BLaER1 (cell line): Measurements from ENCODE around the gene GBF1.

Experiments used
- H3K27ac ChIP-seq: shearing (Covaris generic); formaldehyde crosslinking; 2 replicates; pipeline ENCODE4 v1.8.1; 2022
- H3K27me3 ChIP-seq: shearing (Covaris generic); formaldehyde crosslinking; 2 replicates; pipeline ENCODE4 v1.8.1; 2022
- H3K36me3 ChIP-seq: shearing (Covaris generic); formaldehyde crosslinking; 2 replicates; pipeline ENCODE4 v1.8.1; 2022
- H3K4me1 ChIP-seq: shearing (Covaris generic); formaldehyde crosslinking; 2 replicates; pipeline ENCODE4 v1.8.1; 2022
- H3K4me2 ChIP-seq: shearing (Covaris generic); formaldehyde crosslinking; 2 replicates; pipeline ENCODE4 v1.8.1; 2022
- H3K4me3 ChIP-seq: shearing (Covaris generic); formaldehyde crosslinking; 2 replicates; pipeline ENCODE4 v1.8.1; 2022
- H3K9ac ChIP-seq: shearing (Covaris generic); formaldehyde crosslinking; 2 replicates; pipeline ENCODE4 v1.8.1; 2022
- H3K9me3 ChIP-seq: shearing (Covaris generic); formaldehyde crosslinking; 2 replicates; pipeline ENCODE4 v1.8.1; 2022
- H4K20me1 ChIP-seq: shearing (Covaris generic); formaldehyde crosslinking; 2 replicates; pipeline ENCODE4 v1.8.1; 2022
- Cebpa-rat ChIP-seq: shearing (Covaris generic); IDR thresholded peaks from 2 replicates; pipeline ENCODE4 v1.8.1; 2022

Gene GBF1

GRCh38 chr10:102420714-102421506 is 175.6 kb downstream of the GBF1 start, which contains the start of gene FBXL15:
Gene FBXL15 (plus strand): TSS chr10:102420836. CDS start chr10:102421130, 294 bp downstream.
- peaks cover 33% of the 10 kb centered on the region for H3K4me1 ChIP-seq
- H3K27me3 ChIP-seq: peaks cover 38% of the 10 kb centered on the region
- peak within 1 kb of the TSS; percentile 98 for H3K4me2 ChIP-seq
- no peaks in the 10 kb centered on the region for H3K9me3 ChIP-seq
- peak within 1 kb of the TSS; percentile 83 for H3K27ac ChIP-seq
- TF ChIP-seq Cebpa-rat: no peak
- peaks cover 36% of the 10 kb centered on the region; the same call in 1 of the 2 replicates for H4K20me1 ChIP-seq
- H3K36me3 ChIP-seq: peaks cover 27% of the 10 kb centered on the region
- H3K9ac ChIP-seq: peak within 1 kb of the TSS; percentile 90
- H3K4me3 ChIP-seq: peak within 1 kb of the TSS; percentile 97

- peaks cover 41% of the 10 kb centered on the region; the same call in 1 of the 2 replicates for H4K20me1 ChIP-seq
- H3K4me2 ChIP-seq: peak overlapping the region; percentile 98
- TF ChIP-seq Cebpa-rat: no peak
- H3K27me3 ChIP-seq: peaks cover 33% of the 10 kb centered on the region
- H3K4me1 ChIP-seq: peaks cover 33% of the 10 kb centered on the region
- H3K36me3 ChIP-seq: peaks cover 32% of the 10 kb centered on the region
- peak overlapping the region; percentile 90 for H3K9ac ChIP-seq
- H3K27ac ChIP-seq: peak overlapping the region; percentile 83
- H3K9me3 ChIP-seq: no peaks in the 10 kb centered on the region
- H3K4me3 ChIP-seq: peak overlapping the region; percentile 97
Observed at GRCh38 chr10:102421507-102421756, 176.1 kb downstream of the GBF1 start.

DNA sequence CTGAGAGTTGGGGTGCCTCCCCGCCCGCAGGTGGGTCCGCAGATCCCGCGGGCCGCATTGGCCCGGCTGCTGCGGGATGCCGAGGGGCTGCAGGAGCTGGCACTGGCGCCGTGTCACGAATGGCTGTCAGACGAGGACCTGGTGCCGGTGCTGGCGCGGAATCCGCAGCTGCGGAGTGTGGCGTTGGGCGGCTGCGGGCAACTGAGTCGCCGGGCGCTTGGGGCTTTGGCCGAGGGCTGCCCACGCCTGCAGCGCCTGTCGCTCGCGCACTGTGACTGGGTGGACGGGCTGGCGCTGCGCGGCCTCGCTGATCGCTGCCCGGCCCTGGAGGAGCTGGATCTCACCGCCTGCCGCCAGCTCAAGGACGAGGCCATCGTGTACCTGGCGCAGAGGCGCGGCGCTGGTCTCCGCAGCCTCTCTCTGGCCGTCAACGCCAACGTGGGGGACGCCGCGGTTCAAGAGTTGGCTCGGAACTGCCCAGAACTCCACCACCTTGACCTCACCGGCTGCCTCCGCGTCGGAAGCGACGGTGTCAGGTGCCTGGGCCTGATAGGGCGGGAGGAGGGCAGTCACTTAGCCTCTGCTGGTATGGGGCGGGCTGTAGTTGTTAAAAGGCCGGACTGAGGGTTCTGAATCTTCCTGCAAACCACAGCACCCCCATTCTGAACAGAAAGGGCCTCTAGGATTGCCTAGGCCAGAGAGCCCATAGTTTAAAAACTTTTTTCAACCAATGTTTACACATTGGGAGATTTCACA is 176.6 kb downstream of the GBF1 start:
- H3K27me3 ChIP-seq: peaks cover 28% of the 10 kb centered on the region
- H3K27ac ChIP-seq: peak overlapping the region; percentile 83
- H4K20me1 ChIP-seq: peaks cover 46% of the 10 kb centered on the region; the same call in 1 of the 2 replicates
- peak overlapping the region; percentile 98 for H3K4me2 ChIP-seq
- H3K36me3 ChIP-seq: peaks cover 37% of the 10 kb centered on the region
- H3K4me3 ChIP-seq: peak overlapping the region; percentile 97
- H3K4me1 ChIP-seq: peaks cover 33% of the 10 kb centered on the region
- no peaks in the 10 kb centered on the region for H3K9me3 ChIP-seq
- H3K9ac ChIP-seq: peak overlapping the region; percentile 90
- no peak for TF ChIP-seq Cebpa-rat

DNA sequence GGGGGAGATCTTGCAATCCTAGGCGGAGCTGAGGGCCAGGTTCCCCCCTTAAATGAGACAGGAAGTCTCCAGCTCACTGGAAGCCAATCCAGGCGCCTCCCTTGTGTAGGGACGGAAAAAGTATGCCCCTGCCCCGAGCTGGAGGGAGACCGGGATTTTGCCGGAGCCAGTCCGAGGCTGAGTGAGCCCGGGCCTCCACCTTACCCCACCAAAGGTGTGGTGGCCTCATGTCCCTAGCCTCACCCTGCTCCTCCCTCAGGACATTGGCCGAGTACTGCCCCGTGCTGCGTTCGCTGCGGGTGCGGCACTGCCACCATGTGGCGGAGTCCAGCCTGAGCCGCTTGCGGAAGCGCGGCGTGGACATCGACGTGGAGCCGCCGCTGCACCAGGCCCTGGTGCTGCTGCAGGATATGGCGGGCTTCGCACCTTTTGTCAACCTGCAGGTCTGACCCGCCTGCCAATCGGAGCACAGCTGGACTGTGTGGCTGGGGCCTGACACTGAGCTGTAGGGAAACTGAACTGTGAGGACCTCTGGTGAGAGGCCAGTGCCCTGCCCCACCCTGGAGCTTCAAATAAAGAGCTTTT is 177.3 kb downstream of the GBF1 start:
- peaks cover 33% of the 10 kb centered on the region for H3K4me1 ChIP-seq
- TF ChIP-seq Cebpa-rat: no peak
- no peaks in the 10 kb centered on the region for H3K9me3 ChIP-seq
- H3K36me3 ChIP-seq: peaks cover 44% of the 10 kb centered on the region
- H3K9ac ChIP-seq: peak overlapping the region; percentile 90
- H4K20me1 ChIP-seq: peaks cover 50% of the 10 kb centered on the region; the same call in 1 of the 2 replicates
- H3K27ac ChIP-seq: peak overlapping the region; percentile 83
- H3K4me2 ChIP-seq: peak overlapping the region; percentile 98
- H3K27me3 ChIP-seq: peaks cover 22% of the 10 kb centered on the region
- H3K4me3 ChIP-seq: peak overlapping the region; percentile 97

GRCh38 chr10:102423372-102423968 is 178.1 kb downstream of the GBF1 start:
- Histone ChIP-seq H3K4me2 (peak overlapping the region; percentile 98), H4K20me1 (peaks cover 50% of the 10 kb centered on the region; the same call in 1 of the 2 replicates), H3K36me3 (peaks cover 50% of the 10 kb centered on the region), H3K27ac (no peak overlapping the region), H3K4me3 (peak overlapping the region; percentile 97), H3K27me3 (peaks cover 14% of the 10 kb centered on the region), H3K9me3 (no peaks in the 10 kb centered on the region), H3K4me1 (peaks cover 33% of the 10 kb centered on the region), H3K9ac (peak overlapping the region; percentile 90)
- no peak for TF ChIP-seq Cebpa-rat

DNA sequence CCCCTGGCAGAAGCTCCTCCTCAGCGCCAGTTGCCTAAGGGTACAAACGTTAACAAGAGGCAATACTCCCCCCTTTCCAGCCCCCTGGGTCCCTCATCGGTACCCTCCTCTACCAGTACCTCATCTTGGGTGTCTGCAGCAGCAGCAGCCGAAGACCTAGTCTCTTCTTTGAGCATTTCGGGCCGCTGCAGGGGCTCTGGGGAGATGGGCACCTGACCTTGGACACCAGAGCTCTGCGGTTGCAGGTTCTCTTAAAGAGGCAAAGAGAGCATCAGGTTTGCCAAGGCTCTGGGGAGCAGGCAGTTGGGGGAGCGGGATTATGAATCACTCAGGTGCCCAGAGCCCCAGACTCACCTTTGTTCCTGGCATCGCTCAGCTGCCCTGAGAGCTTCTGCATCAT is 178.8 kb downstream of the GBF1 start:
- no peak for TF ChIP-seq Cebpa-rat

GRCh38 chr10:102424916-102425315 is 179.6 kb downstream of the GBF1 start:
- no peak overlapping the region for H3K4me3 ChIP-seq
- H3K4me2 ChIP-seq: no peak overlapping the region
- H3K9me3 ChIP-seq: no peaks in the 10 kb centered on the region
- H3K9ac ChIP-seq: no peak overlapping the region
- peaks cover 59% of the 10 kb centered on the region for H3K36me3 ChIP-seq
- peaks cover 21% of the 10 kb centered on the region for H3K4me1 ChIP-seq
- H4K20me1 ChIP-seq: peaks cover 50% of the 10 kb centered on the region; the same call in 1 of the 2 replicates
- H3K27me3 ChIP-seq: no peaks in the 10 kb centered on the region
- TF ChIP-seq Cebpa-rat: no peak
- no peak overlapping the region for H3K27ac ChIP-seq

More for the DNA sequence above, 178.8 kb downstream of the GBF1 start:
- Histone ChIP-seq H3K4me1 (peaks cover 29% of the 10 kb centered on the region), H3K9ac (no peak overlapping the region), H3K27me3 (peaks cover 7% of the 10 kb centered on the region), H3K27ac (no peak overlapping the region), H3K4me3 (no peak overlapping the region), H3K9me3 (no peaks in the 10 kb centered on the region), H4K20me1 (peaks cover 50% of the 10 kb centered on the region; the same call in 1 of the 2 replicates), H3K4me2 (no peak overlapping the region), H3K36me3 (peaks cover 52% of the 10 kb centered on the region)

- no peaks in the 10 kb centered on the region for H3K9me3 ChIP-seq
- H4K20me1 ChIP-seq: peaks cover 50% of the 10 kb centered on the region; the same call in 1 of the 2 replicates
- peaks cover 16% of the 10 kb centered on the region for H3K4me1 ChIP-seq
- H3K36me3 ChIP-seq: peaks cover 59% of the 10 kb centered on the region
- no peaks in the 10 kb centered on the region for H3K27me3 ChIP-seq
- H3K9ac ChIP-seq: no peak overlapping the region
- H3K4me2 ChIP-seq: no peak overlapping the region
- no peak overlapping the region for H3K4me3 ChIP-seq
- no peak for TF ChIP-seq Cebpa-rat
- H3K27ac ChIP-seq: no peak overlapping the region
Observed at GRCh38 chr10:102425444-102425843, 180.1 kb downstream of the GBF1 start.

DNA sequence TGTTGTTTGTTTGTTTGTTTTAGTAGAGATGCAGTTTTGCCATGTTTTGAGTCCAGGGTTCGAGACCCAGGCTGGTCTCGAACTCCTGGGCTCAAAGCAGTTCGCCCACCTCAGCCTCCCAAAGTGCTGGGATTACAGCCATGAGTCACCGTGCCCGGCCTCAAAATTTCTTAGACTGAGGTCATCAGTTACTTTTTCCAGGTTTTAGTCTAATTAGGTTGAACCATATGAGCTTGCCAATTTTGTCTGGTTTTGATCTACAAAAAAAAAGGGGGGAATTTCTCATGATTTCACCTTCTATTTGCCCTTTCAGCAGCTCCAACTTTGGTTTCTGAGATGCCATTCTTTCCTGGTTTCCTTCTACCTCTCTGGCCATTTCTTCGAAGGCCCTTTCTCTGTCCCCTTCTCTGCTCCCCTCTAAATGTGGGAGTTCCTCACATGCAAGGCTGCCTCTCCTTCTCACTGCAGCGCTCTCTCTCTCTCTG is 181.5 kb downstream of the GBF1 start:
- Histone ChIP-seq H3K9me3 (no peaks in the 10 kb centered on the region), H3K27ac (no peak overlapping the region), H3K4me1 (peaks cover 25% of the 10 kb centered on the region), H3K4me2 (no peak overlapping the region), H4K20me1 (peaks cover 48% of the 10 kb centered on the region; the same call in 1 of the 2 replicates), H3K4me3 (no peak overlapping the region), H3K27me3 (no peaks in the 10 kb centered on the region), H3K36me3 (peaks cover 59% of the 10 kb centered on the region), H3K9ac (no peak overlapping the region)
- no peak for TF ChIP-seq Cebpa-rat
